H4 (cell line): Measurements from ENCODE around the gene HOXD9. TPM values are rescaled to one million over a fixed set of nuclear protein-coding genes. Genes with fewer than 3 reads are reported as not detected.
A peak's percentile ranks its signal among the peaks of the same experiment; 100 is the strongest.

Experiments
- DNase-seq: peaks from one replicate; pipeline ENCODE4 v3.0.0-alpha.2; 2015; ENCODE audit warnings: low spot score
- total RNA-seq: library from RNA; depleted of rRNA; stranded (reverse); fragments of >200 nt; shearing (Covaris generic); gene quantifications from 2 replicates; pipeline ENCODE4 v1.2.3, GENCODE V29; 2014

HOXD9 gene
- total RNA-seq, 1 experiment from 2014 or later = 2.1 TPM

DNA sequence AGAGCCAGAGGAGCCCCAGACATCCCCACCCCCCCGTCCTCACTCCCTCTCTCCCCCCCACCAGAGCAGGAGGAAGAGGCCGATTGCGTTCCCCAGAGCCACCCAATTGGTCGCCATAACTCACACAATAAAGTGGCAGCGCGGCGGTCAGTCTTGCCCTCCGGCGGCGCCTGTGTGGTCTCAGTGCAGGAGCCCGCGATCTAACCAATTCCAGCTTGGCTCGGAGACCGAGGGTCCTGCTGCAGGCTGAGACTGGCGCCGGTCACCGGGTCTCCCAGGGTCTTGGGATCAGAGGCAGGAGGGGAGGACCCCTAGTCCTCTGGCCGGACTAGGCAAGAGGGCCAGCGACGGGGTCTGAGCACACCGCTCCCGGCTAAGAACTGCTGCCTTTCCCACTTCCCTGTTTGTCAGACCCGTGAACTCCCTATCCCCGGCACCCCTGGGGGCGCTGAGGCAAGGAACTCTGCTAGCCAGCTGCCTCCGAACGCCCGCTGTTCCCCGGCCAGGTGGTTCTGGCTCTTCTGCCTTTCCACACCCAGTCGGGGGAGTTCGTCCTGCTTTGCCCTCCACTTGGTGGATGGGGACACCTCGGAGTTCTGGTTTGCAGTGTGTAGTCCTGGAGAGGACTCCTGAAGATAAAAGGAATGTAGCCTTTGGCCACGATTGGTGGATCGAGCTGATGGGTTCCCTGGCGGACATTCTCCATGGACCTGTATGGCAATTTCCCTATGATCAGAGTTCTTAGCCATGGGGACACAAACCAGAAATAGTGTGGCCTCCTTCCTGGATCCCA, 24.0 kb upstream of the HOXD9 start:
- no peak for DNase-seq

- DNase-seq = no peak
Observed at GRCh38 chr2:176099159-176099727, 23.3 kb upstream of the HOXD9 start.

- no peak for DNase-seq
Observed at GRCh38 chr2:176099728-176100546, 22.6 kb upstream of the HOXD9 start, which contains the start of gene HOXD12. Gene HOXD12 (plus strand): TSS chr2:176099795. CDS start chr2:176099802, 7 bp downstream.

DNA sequence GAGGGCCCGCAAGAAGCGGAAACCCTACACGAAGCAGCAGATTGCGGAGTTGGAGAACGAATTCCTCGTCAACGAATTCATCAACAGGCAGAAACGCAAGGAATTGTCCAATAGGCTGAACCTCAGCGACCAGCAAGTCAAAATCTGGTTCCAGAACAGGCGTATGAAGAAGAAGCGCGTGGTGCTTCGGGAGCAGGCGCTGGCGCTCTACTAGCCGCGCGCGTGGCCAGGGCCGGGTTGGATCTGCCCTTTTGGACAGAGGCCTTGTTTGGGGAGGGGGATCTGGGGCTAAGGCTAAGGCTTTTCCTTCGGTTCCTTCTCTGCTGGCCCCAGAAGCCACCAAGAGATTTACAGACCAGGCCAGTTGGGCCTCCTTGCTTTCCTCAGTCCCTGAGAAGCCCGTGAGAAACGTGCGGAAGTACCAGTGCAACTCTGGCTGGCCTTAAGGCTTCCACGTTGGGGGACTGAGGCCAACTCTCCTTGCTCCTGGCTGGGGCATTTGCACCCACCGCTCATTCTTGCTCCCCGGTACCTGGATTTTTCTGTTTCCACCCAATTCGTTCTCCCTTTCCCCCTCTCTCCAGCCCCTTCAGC, 21.9 kb upstream of the HOXD9 start:
- DNase-seq = no peak

- no peak for DNase-seq
Observed at GRCh38 chr2:176101216-176101830, 21.2 kb upstream of the HOXD9 start.

DNA sequence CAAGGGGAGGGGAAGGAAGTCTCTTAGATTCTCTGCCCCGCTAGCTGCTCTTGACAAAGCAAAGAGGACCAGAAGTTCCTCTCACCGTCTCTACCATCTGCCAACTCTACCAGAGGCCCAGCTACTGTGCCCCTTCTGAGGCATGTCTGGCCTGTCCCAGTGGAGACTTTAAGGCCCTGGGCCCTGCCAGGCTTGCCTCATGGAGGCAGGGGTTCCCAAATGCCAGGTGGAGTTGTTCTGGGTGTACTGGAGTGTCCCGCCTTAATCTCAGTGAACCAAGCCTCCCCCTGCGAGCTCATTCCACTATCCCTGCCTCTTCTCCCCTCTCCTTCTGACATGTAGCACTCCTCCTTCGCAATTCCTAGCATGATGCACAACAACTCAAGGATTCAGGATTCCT, 20.7 kb upstream of the HOXD9 start:
- no peak for DNase-seq

DNA sequence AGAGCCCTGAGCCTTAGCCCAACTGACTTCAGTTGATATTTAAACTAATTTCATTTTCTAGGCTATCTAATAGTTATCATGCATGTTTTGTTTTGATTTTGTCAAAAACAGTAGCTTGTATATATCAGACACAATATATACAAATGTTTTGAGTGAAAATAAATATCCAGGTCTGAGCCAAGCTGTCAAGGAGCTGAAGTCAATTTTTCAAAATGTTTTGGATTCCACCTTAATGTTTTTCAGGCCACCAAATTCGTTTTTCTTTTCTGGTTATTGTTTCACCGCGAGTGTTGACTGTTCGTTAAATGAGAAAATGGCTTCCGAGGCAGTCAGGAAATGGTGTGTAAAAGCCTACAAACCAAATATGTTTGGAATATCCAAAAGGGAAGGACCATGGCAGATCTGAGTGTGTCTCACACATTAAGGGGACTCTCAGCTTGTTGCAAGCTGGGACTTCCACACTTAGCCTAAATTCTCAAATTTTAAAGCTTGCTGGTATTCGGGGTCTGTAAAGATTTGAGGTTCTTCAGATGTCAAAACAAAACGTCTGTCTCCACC, 20.1 kb upstream of the HOXD9 start:
- no peak for DNase-seq

- no peak for DNase-seq
Observed at GRCh38 chr2:176103194-176103593, 19.3 kb upstream of the HOXD9 start.

DNA sequence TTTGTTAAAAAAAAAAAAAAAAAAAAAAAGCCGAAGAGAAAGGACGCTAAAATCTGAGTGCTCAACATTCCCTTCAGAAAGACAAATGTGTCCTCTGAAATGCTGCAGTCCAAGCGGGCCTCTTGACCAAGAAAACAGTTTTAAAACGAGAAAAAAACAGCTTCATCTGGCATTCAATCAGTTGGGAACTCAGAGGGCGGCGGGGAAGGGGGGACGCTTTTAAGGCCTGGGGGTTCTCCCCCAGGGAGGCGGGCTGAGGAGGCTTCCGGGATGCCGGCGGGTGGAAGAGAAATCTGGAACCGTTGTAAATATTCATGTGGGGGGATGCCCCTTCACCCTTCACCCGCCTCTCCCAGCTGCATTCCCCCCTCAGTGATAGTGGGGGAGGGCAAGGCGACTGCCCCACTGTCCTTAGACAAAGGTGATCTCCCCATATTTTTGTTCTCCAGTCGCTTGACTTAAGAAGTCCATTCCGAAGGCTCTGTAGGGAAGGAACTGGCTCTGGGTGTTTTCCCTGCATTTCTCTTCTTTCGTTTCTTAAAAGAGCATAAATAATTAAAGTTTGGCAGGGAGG, 18.7 kb upstream of the HOXD9 start:
- DNase-seq = no peak

- DNase-seq = peak; percentile 42
Observed at GRCh38 chr2:176104316-176105077, 18.0 kb upstream of the HOXD9 start.

DNA sequence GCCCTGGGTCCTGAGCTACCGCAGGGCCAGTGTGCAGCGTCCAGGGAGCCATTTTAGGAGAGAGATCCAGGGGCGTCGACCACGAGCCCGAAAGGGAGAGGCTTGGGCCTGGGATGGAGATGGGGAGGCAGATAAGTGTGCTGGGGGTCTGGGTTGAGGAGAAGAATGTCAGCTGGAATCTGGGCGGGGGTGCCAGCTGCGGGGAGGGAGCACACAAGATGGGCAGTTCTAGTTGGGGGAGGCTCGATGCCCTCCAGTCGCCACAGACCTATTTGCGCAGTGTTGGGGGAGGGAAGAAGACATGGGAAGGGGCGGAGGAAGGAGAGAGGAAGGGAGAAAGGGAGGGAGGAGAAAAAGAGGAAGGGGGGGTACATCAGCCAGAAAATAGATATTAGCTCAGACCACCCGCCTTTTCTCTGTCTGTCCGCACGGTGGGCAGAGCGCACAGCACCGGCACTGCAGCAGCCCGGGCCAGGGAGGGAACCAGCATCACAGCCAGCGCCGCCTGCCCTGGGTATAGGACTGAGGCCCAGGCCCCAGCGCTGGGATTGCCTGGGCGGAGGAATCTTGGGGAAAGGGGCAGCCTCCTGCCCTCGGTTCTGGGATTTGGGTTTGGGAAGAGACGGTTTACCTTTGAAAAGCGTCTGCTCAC, 17.3 kb upstream of the HOXD9 start:
- no peak for DNase-seq

DNA sequence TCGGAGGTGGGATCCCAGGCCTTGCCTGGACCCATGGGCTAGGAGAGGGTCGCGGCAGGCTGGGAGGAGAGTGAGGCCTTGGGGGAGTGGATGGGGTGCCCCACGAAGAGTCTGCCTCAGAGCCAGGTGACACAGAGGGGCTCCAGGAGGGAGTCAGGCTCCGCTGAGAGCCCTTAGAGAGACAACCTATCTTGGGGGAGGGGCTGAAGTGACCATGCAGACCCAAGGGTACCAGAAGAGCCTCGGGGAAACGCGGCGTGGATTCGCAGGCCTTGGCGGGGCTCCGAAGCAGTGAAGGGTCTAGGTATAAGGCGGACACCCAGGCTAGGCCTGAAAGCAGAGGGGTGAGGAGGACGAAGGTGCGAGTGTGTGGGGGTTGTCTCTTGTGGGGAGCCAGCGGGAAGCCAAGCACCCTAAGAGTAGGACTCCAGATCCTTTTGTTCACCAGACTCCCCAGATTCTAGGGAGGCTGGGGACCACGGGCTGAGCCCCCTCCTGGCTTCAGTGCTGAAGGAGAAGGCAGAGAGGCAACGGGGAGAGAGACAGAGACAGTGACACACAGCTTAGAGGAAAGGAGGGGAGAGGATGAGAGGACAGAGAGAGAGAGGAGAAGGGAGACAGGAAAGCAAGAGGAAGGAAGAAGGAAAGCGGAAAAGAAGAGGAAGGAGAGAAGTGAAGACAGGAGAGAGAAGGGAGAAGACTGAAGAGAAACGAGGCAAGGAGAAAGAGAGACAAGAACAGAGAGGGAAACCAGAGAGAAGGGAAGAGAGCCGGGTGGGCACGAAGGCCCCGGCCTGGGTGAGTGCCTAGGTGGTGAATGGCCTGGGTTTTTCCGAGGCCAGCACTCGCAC, 16.6 kb upstream of the HOXD9 start:
- no peak for DNase-seq

- no peak for DNase-seq
Observed at GRCh38 chr2:176106581-176107539, 15.7 kb upstream of the HOXD9 start, which contains the start of gene HOXD11. Gene HOXD11 (plus strand): TSS chr2:176107280. CDS start chr2:176107356, 76 bp downstream.

DNA sequence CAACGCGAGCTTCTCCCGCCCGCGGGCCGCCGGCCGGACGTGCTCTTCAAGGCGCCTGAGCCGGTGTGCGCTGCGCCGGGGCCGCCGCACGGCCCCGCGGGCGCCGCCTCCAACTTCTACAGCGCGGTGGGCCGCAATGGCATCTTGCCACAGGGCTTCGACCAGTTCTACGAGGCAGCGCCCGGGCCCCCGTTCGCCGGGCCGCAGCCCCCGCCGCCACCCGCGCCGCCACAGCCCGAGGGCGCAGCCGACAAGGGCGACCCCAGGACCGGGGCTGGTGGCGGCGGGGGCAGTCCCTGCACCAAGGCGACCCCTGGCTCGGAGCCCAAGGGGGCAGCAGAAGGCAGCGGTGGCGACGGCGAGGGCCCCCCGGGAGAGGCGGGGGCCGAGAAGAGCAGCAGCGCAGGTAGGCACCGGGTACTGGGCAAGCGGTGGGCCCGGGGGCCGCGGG, 14.8 kb upstream of the HOXD9 start:
- DNase-seq = no peak

DNA sequence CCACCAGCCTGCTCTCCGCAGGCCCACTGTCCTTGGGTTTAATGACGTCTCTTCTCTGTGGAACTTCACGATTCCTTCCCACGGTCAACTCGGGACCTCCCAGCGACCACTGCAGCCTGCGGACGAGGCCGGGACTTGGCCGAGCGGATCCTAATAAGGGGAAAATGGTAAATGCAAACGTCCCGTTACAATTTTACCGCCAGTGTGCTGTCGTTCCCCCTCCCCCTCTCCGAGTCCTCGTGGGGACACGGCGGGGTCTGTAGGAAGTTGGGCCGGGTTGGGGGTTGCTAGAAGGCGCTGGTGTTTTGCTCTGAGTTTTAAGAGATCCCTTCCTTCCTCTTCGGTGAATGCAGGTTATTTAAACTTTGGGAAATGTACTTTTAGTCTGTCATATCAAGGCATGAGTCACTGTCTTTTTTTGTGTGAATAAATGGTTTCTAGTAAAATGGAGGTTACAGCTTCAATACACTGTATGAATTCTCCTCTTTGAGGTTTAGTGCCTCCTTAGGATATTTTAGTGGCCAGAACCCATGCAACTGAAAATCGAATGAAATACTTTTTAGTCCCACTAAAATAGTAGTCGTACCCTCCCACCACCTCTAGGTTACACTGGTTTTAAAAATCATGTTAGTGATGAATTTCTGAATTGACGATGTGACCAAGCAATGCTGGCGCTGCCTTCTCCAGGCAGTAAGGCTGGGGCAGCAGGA, 13.2 kb upstream of the HOXD9 start:
- DNase-seq = no peak

DNA sequence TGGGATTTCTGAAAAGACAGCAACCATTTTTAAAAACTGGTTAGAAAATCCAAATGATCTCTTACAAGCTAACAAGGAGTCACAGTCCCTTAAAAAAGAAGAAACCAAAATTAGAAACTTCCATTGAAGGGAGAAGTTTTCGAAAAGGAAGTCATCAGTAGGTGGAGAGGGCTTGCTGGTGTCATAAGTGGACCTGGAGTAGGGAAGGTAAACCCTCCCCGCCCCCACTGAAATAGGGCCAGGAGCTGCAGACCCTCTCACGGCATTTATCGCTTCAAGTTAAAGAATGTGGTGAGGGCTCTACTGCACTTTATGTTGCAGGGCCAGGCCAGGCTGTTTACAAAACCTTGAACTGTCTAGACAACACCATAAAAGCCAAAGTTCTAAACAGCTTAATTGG, 12.6 kb upstream of the HOXD9 start:
- DNase-seq = no peak
